Cardiac muscle cell (in vitro differentiated cells and primary cell): Measurements from ENCODE around the gene RPL13A. TPM values are rescaled to one million over a fixed set of nuclear protein-coding genes. Genes with fewer than 3 reads are reported as not detected.

ENCODE experiments used
- DNase-seq, 2 donors: peaks; one replicate each; pipeline versions ENCODE4 v3.0.0 to v3.0.0-alpha.2; 2010 to 2017; ENCODE audit warnings: low read depth in 1 of 2, low spot score in 1 of 2
- H3K27ac ChIP-seq: fragments of 200-600 bp; sonication (generic); 2 replicates; pipeline ENCODE4 v1.5.1; 2016
- H3K27me3 ChIP-seq: fragments of 200-600 bp; sonication (generic); 2 replicates; pipeline ENCODE4 v1.6.0; 2016; ENCODE audit warnings: control low read depth
- H3K36me3 ChIP-seq: fragments of 200-600 bp; sonication (generic); 2 replicates; pipeline ENCODE4 v1.5.1; 2016; ENCODE audit warnings: control low read depth
- H3K4me1 ChIP-seq: fragments of 200-600 bp; sonication (generic); 2 replicates; pipeline ENCODE4 v1.8.1; 2017; ENCODE audit warnings: low read depth, mild to moderate bottlenecking, mixed run types
- H3K4me3 ChIP-seq: fragments of 200-600 bp; sonication (generic); 2 replicates; pipeline ENCODE4 v1.5.1; 2016; ENCODE audit warnings: mild to moderate bottlenecking
- H3K9me3 ChIP-seq: fragments of 200-600 bp; sonication (generic); 2 replicates; pipeline ENCODE4 v1.5.1; 2017; ENCODE audit warnings: low read depth, mild to moderate bottlenecking, control low read depth
- CTCF ChIP-seq: IDR thresholded peaks from 2 replicates; pipeline ENCODE4 v1.5.1; 2012; ENCODE audit warnings: low read depth, mild to moderate bottlenecking, low read length
- polyA plus RNA-seq: library from polyadenylated mRNA; unstranded; fragments of >200 nt; fragmentation: Nextera tagmentation; extraction: Ambion mirVana; gene quantifications from 2 replicates; pipeline ENCODE4 v1.2.1, GENCODE V29; 2016
- total RNA-seq: library from RNA; depleted of rRNA; stranded (reverse); fragments of >200 nt; gene quantifications from 2 replicates; pipeline ENCODE4 v1.2.3, GENCODE V29; 2016

RPL13A gene
- total and polyA plus RNA-seq, 2 experiments from 2014 or later = 752 to 2,232 TPM

- Histone ChIP-seq H3K27ac (no peak overlapping the region), H3K4me1 (peaks cover 13% of the 10 kb centered on the region), H3K4me3 (no peak overlapping the region), H3K36me3 (no peaks in the 10 kb centered on the region), H3K9me3 (no peaks in the 10 kb centered on the region), H3K27me3 (no peaks in the 10 kb centered on the region)
- no peak for TF ChIP-seq CTCF
- no peak for DNase-seq
Measured at GRCh38 chr19:49514151-49514550, 26.7 kb downstream of the RPL13A start.

GRCh38 chr19:49515767-49516166 lies 28.4 kb downstream of the RPL13A start:
- H3K27me3 ChIP-seq = no peaks in the 10 kb centered on the region
- H3K36me3 ChIP-seq = no peaks in the 10 kb centered on the region
- TF ChIP-seq CTCF = no peak
- H3K4me1 ChIP-seq = peaks cover 13% of the 10 kb centered on the region
- DNase-seq = peak in 1 of 2 donors; percentile 73
- no peaks in the 10 kb centered on the region for H3K9me3 ChIP-seq
- no peak overlapping the region for H3K4me3 ChIP-seq
- H3K27ac ChIP-seq = no peak overlapping the region

GRCh38 chr19:49518033-49518432 lies 30.6 kb downstream of the RPL13A start:
- Histone ChIP-seq H3K27me3 (no peaks in the 10 kb centered on the region), H3K27ac (no peak overlapping the region), H3K4me3 (no peak overlapping the region), H3K36me3 (no peaks in the 10 kb centered on the region), H3K9me3 (no peaks in the 10 kb centered on the region), H3K4me1 (peaks cover 4% of the 10 kb centered on the region)
- DNase-seq = no peak
- TF ChIP-seq CTCF = no peak

- Histone ChIP-seq H3K9me3 (no peaks in the 10 kb centered on the region), H3K4me3 (no peak overlapping the region), H3K4me1 (no peaks in the 10 kb centered on the region), H3K36me3 (no peaks in the 10 kb centered on the region), H3K27me3 (no peaks in the 10 kb centered on the region), H3K27ac (no peak overlapping the region)
- no peak for DNase-seq
- no peak for TF ChIP-seq CTCF
Measured at GRCh38 chr19:49520705-49521319, 33.4 kb downstream of the RPL13A start.

GRCh38 chr19:49524812-49525455 lies 37.5 kb downstream of the RPL13A start:
- Histone ChIP-seq H3K27ac (no peak overlapping the region), H3K4me1 (no peaks in the 10 kb centered on the region), H3K4me3 (no peak overlapping the region), H3K36me3 (no peaks in the 10 kb centered on the region), H3K27me3 (no peaks in the 10 kb centered on the region), H3K9me3 (no peaks in the 10 kb centered on the region)
- no peak for DNase-seq
- TF ChIP-seq CTCF = no peak
